GM19023 (cell line): ENCODE results near the gene TMEM43.
"Not testable (repeated sequence)": the region's sequence is repeated elsewhere in the genome, so short reads cannot be mapped to it uniquely, and the experiment has no call there.

Experiments used
- ATAC-seq: cut with Tn5 transposase; IDR thresholded peaks from one replicate; pipeline ENCODE4 v1.9.1; 2021; ENCODE audit warnings: mild to moderate bottlenecking, moderate library complexity; ENCODE audit not compliant: unreplicated experiment

Gene TMEM43, protein sequence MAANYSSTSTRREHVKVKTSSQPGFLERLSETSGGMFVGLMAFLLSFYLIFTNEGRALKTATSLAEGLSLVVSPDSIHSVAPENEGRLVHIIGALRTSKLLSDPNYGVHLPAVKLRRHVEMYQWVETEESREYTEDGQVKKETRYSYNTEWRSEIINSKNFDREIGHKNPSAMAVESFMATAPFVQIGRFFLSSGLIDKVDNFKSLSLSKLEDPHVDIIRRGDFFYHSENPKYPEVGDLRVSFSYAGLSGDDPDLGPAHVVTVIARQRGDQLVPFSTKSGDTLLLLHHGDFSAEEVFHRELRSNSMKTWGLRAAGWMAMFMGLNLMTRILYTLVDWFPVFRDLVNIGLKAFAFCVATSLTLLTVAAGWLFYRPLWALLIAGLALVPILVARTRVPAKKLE

DNA sequence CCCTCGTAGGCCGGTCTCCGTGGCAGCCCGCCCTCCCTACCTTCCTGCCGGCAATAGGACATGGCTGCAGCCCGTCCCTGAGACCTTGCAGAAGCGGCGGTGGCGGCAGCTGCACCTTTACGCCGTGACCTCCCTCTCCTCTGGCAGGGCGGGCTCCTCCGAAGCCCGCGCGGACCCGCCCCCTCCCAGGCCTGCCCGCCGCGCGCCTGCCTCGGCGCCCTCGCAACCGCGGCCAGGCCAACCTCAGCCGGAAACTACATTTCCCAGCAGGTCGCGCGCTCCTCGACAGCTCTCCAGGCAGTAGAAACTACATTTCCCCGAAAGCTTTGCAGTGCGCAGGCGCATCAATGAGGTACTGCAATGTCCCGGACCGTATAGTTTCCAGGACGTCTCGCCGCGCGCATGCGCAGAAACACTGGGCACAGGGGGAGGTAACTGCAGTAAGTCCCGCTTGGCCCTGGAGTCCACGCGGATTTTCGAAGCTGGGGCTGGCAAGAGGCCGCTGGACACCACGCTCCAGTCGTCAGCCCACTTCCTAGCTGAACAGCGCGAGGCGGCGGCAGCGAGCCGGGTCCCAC lies at the start of gene TMEM43, which contains the start of gene CHCHD4:
TSS of gene TMEM43 (plus strand) at position 438 of the 578 bp plus-strand sequence. CDS start 142 bp downstream, outside the sequence.
TSS of gene CHCHD4 (minus strand) at position 256 of the 578 bp plus-strand sequence. CDS start at position 62, 194 bp downstream.
- ATAC-seq, result peak; percentile 85

DNA sequence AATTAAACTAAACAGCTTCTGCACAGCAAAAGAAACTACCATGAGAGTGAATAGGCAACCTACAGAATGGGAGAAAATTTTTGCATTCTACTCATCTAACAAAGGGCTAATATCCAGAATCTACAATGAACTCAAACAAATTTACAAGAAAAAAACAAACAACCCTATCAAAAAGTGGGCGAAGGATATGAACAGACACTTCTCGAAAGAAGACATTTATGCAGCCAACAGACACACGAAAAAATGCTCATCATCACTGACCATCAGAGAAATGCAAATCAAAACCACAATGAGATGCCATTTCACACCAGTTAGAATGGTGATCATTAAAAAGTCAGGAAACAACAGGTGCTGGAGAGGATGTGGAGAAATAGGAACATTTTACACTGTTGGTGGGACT lies 49.6 kb upstream of the TMEM43 start:
- not testable (repeated sequence) for ATAC-seq

DNA sequence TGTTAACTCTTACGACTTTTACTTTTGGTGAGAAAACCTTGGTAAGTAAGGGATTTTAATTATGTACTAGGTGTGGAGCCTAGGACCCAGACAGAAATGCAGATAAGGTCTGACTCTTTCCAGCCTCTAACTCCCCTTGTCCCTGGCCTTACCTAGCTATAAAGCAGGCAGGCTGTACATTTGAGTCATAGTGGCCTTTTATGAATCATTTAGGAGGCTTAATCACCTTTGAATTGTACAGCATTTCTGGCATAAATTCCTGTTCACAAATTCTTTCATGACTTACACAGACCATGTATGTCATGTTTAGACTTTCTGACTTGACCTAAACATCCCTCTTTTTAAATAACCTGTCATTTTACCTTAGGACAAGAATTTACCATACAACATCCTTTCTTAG lies 47.5 kb upstream of the TMEM43 start:
- no peak for ATAC-seq

DNA sequence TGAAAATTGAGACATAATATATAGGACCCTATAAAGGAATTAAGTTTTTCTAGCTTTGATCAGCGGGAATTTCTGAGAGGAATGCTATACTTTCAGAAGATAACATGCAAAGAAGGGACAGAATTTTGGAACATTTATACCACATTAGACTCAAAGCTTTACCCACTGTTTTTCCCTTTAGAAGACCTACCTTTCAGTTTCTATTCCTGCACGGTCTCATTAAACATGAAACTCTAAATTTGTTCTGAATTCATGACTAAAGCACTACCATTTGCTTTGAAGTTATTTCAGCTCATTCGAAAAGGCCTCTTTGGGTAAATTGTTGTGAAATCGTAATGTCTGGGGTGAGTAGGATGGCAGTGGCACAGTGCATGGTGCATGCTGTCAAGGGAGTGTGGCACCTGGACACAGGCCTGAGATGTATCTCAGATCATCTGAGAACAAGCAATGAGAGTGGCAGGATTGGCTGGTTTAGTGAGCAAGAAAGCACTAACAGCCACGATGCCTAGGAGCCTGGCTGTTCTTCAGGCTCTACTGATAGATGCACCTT lies 42.7 kb upstream of the TMEM43 start:
- no peak for ATAC-seq

DNA sequence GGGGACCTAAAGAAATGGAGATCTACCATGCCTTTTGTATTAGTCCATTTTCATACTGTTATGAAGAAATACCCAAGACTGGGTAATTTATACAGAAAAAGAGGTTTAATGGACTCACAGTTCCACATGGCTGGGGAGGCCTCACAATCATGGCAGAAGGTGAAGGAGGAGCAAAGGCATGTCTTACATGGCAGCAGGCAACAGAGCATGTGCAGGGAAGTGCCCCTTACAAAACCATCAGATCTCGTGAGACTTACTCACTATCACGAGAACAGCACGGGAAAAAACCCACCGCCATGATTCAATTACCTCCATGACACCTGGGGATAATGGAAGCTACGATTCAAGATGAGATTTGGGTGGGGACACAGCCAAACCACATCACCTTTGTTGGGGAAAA lies 37.4 kb upstream of the TMEM43 start:
- ATAC-seq, result not testable (repeated sequence)

DNA sequence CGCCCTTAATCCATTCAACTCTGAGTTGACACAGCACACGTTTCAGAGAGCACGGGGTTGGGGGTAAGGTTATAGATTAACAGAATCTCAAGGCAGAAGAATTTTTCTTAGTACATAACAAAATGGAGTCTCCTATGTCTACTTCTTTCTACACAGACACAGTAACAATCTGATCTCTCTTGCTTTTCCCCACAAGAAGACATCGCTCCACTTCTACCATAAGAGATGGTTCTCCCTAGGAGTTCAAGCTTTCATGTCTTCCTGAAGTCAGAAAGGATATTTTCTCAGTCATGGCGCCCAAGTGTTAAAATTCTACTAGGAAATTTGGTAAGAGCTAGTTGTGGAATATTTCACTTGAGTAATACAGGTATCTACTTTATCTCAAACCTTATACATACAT lies 32.9 kb upstream of the TMEM43 start:
- ATAC-seq, result not testable (repeated sequence)

DNA sequence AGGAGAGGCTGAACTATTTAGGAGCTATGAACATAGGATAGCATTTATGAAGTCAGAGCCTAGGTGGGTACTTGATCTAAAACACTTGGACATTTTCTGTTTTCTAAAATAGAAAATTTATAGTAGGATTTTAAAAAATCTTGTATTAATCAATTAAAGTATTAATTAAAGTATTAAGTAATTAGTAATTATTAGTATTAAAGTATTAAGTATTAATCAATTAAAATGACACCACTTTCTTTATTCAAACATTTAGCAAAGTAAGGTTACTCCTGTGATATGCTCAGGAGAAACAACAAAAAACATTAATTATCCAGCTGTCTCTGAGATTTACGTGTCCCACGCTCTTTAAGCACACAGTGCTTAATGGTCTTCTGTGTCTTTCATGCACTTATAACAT lies 32.4 kb upstream of the TMEM43 start:
- ATAC-seq, result no peak

DNA sequence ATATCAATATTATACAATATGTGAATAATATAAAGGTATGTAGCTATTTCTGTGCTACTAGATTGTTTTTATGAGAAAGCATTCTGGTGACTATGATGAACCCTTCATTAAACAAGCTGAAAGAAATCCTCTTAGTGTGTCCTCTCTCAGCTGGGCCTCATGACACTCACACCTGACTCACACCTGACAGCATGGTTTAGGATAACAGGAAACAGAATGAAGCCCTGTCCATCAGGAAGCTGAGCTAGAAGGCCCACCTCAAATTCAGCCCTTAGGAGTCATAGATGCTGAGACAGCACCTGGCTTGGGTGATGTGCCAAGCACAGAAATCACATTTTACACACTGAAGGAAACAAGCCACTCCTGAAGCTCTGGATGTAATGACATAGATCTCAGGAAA lies 31.0 kb upstream of the TMEM43 start:
- ATAC-seq, result no peak

DNA sequence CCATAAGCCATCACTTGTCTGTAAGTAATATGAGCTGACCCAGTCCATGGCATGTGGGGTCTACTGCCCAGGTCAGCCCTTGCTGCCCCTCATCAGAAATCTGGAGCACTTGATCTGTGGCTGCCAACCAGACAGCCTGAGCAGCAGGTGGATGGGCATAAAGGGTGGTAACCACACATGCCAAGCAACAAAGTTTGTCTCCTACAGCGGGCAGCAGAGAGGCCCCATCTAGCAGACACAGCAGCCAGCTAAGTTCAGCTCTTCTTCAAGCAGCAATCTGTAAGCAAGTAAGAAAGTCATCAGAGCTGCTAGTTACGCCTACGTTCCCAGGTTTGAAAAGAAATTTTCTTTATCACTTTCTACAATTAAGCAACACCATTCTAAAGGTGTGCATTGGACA lies 28.1 kb upstream of the TMEM43 start:
- ATAC-seq, result no peak

DNA sequence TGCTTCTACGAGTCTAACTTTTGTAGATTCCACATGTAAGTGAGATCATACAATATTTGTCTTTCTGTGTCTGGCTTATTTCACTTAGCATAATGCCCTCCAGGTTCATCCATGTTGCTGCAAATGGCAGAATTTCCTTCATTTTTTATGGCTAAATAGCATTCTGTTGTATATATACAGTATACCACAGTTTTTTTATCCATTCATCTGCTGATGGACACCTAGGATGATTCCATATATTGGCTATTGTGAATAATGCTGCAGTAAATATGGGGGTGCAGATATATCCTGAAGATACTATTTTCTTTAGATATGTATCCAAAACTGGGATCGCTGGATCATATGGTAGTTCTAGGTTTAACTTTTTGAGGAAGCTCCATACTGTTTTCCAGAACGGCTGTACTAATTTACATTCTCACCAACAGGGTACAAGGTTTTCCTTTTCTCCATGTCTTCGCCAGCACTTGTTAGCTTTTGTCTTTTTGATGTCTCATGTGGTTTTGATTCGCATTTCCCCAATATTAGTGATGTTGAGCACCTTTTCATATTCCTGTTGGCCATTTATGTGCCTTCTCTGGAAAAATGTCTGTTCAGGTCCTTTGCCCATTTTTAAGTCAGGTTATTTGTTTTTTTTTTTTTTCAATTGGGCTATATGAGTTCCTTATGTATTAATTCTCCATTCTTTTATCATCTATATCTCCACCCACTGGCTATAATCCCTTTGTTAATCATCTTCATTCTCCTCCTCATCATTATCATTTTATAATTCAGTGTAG lies 27.0 kb upstream of the TMEM43 start:
- ATAC-seq, result no peak

DNA sequence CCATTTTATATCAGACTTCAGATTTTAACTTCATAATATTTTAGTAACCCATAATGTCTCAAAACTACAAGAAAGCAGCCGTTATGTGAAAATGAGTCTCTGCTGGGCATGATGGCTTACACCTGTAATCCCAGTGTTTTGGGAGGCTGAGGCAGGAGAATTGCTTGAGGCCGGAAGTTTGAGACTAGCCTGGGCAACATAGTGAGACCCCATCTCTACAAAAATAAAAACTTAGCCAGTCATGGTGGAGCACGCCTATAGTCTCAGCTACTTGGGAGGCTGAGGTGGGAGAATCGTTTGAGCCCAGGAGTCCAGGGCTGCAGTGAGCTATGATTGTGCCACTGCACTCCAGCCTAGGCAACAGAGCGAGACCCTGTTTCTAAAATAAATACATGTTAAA lies 15.0 kb upstream of the TMEM43 start:
- not testable (repeated sequence) for ATAC-seq

DNA sequence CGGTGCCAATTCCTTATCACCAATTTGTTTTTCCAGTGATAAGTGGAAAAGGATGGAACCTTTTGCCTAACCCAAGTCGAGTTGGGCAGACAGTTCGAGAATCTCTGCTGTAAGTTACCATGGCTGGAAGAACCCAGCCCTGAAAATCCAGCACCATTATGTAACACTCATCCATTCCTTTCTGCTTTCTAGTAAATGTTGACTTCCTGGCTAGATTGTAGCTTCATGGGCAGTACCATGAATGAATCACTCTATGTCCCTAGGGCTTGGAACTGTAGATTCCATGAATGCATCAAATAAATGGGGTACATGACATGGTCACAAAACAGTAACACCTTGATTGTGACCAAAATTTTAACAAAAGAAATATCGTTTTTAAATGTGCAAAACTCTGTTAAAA lies 14.2 kb upstream of the TMEM43 start:
- ATAC-seq, result no peak

DNA sequence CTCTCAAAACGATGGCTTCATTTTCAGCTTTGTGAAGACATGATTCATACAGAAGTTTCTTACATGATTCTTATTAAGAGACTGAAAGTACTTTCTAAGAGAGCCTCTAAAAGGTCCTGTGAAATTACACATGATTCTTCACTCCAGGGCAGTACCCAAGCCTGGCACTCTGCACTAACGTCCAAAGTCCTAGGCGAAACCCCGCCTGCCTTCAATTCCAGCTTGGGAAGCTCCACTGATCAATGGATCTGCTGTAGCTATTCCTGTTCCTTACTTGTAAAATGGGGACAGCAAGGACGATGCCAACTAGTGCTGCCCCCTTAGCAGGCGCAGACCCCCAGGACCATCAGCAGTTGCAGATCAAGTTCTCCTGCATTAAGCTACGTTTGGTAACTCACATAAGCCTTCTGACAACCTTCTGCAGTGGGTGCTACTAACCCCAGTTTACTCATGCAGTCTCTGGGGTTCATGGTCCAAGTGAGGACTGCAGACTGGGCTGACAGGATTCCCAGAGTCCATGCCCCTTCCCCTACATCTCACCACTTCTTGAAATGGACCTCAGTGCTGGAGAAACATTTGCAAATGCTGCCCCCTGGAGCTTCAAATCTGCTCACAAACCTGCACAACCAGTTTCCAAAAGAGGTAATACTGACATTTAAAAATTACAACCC lies 10.8 kb upstream of the TMEM43 start:
- no peak for ATAC-seq

DNA sequence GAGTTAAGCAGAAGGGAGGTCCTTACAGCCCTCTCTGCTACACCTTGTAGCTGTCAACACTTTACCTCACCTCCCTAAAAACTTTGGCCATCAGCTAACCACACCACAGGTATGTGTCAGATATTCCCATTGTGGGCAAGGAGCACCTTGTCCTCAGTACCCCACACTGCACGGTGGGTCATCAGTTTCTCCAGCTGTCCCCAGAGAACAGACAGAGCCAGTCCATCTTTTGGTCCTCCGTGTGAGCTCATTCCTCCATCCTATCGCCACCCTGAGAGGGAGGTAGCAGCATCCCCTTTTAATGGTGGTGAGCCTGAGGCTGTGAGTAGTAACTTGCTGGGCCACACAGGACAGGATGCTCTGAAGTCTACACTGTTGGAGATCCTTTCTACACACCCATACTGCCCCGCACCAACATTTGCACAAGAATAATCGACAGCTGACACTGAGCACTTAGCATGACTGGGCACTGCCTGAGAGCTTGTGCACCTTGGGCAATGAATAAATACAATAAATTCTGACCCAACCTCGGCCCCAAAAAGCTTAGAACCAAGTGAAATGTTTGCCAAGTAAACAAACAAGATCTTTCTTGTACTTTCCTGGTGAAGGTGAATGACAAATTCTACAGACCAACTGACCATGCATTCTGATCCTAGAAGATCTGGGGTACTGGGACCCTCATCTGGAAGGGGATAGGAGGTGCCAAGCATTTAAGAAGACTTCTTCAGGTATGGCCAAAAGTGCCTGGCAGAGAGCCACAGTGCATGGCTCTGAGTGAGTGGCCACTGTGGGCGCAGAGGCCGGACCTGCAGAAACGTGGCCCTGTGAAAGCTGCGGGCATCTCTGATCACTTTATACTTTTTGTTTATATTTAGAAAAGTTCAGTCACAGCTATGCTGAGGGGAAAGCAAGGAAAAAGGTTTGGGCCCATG lies 7.1 kb upstream of the TMEM43 start:
- ATAC-seq, result no peak

DNA sequence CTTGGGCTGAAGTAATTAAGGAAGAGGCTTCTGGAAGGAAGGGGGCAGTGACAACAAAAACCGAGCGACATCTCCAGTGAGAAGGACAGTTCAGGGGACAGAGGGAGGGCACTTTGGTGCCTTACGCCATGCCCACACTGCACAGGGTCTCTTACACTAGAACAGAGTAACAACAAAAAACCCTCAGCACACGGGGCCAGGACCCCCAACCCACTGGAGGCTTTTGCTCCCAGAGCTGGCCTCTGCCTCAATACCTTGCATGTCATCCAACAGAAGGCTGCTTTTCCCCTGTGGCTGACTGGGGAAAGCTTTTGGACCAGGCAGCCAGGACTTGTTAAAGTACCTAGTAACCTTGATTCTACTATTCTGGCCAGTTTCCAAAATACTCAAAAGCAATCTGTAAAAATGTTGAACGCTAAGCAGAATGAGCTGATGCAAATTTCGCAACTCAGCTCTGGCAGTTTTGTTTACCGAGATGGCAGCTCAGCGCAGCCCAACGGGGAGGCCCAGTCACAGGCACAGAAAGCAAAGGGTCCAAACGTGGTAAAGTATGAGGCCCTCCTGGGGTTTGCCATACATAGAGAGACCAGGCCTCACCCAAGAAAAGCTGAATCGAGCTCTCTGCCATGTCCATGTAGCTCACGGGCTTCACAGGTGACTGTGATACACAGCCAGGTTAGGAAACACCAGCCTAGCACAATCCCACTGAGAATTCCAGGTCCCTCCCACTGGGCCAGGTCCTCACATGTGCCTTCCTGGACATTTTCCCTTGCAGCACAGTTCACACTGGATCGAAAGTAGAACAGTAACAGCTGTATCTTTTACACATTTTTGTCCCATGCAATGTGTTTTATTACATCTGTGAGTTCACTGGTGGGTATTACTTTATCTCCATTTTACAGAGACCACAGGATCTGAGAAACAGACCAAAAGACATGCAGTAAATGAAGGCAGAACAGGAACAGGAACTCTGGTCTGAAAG lies 6.2 kb upstream of the TMEM43 start:
- ATAC-seq, result no peak

DNA sequence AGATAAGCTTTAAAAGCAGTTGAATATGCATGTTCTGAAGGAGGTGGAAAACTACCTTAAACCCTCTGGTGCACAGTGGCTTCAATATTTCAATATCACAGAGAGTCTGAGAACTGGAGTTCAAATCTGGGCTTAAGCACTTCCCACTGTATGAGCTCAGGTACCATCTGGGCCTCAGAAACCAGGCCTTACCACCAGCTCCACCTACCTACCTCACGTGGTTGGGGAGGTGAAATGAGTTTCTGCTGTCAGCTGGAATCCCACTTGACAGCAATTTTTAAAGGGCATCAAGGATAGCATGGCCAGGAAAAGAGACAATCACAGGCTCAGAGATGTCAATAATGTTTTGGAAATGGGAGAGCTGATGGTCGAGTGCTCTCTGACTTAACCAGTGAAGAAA lies 5.2 kb upstream of the TMEM43 start:
- no peak for ATAC-seq

DNA sequence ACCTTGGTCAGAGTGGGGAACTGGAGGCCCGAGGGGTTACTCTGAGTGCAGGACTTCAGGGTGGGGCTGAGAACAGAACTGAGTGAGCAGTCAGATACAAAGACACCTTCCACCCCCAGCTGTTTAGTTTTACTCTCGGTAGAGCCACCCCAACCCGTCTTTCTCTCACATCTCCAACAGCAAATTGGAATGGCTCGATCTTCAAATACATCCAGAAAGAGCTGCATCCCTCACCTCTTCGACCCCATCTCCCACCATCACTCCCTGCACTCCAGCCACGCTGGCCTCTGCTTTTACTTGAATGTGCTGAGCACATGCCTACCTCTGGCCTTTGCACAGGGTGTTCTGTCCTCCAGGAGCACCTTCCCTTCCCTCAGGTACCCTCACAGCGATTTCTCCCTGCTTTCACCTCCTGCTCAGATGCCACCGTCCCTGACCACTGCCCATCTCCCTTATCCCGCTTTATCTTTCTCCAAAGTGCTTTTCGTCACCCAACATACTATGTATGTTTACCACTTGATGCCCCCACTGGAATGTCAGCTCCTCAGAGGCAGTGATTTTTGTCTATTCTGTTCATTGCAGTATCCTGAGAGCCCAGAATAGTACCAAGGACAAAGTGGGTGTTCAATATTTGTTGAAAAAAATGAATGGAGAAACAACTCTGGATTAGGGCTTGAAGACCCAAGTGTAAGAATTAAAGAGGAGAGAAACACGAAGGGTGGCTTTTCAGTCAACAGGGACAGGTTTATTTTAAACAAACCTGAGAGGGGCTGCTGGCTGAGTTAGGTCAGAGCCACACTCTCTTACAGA lies 4.5 kb upstream of the TMEM43 start:
- no peak for ATAC-seq
